Measurements from ENCODE around the gene MARVELD1. TPM values are rescaled to one million over a fixed set of nuclear protein-coding genes. Genes with fewer than 3 reads are reported as not detected.

The MARVELD1 gene
- total and polyA plus RNA-seq, 2 of the 13 experiments (the other 11 are each of a cell fraction or from before 2014, with no cell fraction given), result not detected

- TF ChIP-seq HOXD1 (CRISPR knock-in tag; IDR thresholded peaks at IDR 0.05), result no peak
- no peak for TF ChIP-seq HOXA9 (CRISPR knock-in tag; IDR thresholded peaks at IDR 0.05; ENCODE audit: borderline replicate concordance)
- no peak for TF ChIP-seq ZNF329 (CRISPR knock-in tag; IDR thresholded peaks at IDR 0.05; ENCODE audit: low read depth)
- TF ChIP-seq ZSCAN12 (CRISPR knock-in tag; IDR thresholded peaks at IDR 0.05), result no peak
- TF ChIP-seq ZNF20 (CRISPR knock-in tag; IDR thresholded peaks at IDR 0.05), result no peak
- TF ChIP-seq ZNF367 (CRISPR knock-in tag; IDR thresholded peaks at IDR 0.05; ENCODE audit: borderline replicate concordance), result no peak
- no peak for TF ChIP-seq NFE2L2 (IDR thresholded peaks at IDR 0.05; ENCODE audit: low read length)
- TF ChIP-seq ZNF414 (CRISPR knock-in tag; IDR thresholded peaks at IDR 0.05), result no peak
- TF ChIP-seq SNAI1 (CRISPR knock-in tag; IDR thresholded peaks at IDR 0.05; ENCODE audit: borderline replicate concordance), result no peak
- TF ChIP-seq ZBTB4 (CRISPR knock-in tag; IDR thresholded peaks at IDR 0.05; ENCODE audit: borderline replicate concordance), result no peak
- no peak for TF ChIP-seq FLYWCH1 (CRISPR knock-in tag; IDR thresholded peaks at IDR 0.05)
- peak; percentile 39; the same call in 1 of the 2 replicates for TF ChIP-seq ERF (CRISPR knock-in tag; IDR thresholded peaks at IDR 0.05)
- TF ChIP-seq KDM5A (IDR thresholded peaks at IDR 0.05; ENCODE audit: borderline replicate concordance, low read length), result no peak
- 0 out of 2 replicates have a peak, but pooled peaks have one; percentile 9 for TF ChIP-seq NCOA1 (CRISPR knock-in tag; IDR thresholded peaks at IDR 0.05)
- TF ChIP-seq GTF3A (CRISPR knock-in tag; conservative IDR thresholded peaks at IDR 0.05), result no peak
- no peak for TF ChIP-seq FIP1L1 (IDR thresholded peaks at IDR 0.05; ENCODE audit: borderline replicate concordance, insufficient read depth, low read depth, low read length)
- TF ChIP-seq MTA3 (CRISPR knock-in tag; IDR thresholded peaks at IDR 0.05), result no peak
- peak; percentile 56 for TF ChIP-seq XRCC5 (optimal IDR thresholded peaks at IDR 0.05; ENCODE audit: low read length)
- no peak for TF ChIP-seq SIN3A (IDR thresholded peaks at IDR 0.05; ENCODE audit: borderline replicate concordance, low read depth, low read length)
- no peak for TF ChIP-seq CHD2 (IDR thresholded peaks at IDR 0.05; ENCODE audit: low read depth, low read length)
- TF ChIP-seq MIER3 (CRISPR knock-in tag; IDR thresholded peaks at IDR 0.05; ENCODE audit: borderline replicate concordance), result peak; percentile 39; the same call in 1 of the 2 replicates
- TF ChIP-seq RAD21 (CRISPR knock-in tag; IDR thresholded peaks at IDR 0.05), result peak; percentile 75
- no peak for TF ChIP-seq SP140L (CRISPR knock-in tag; IDR thresholded peaks at IDR 0.05; ENCODE audit: borderline replicate concordance)
- TF ChIP-seq ZNF225 (CRISPR knock-in tag; IDR thresholded peaks at IDR 0.05), result 0 out of 2 replicates have a peak, but pooled peaks have one; percentile 36
Measured at GRCh38 chr10:97701438-97702069, 12.0 kb upstream of the MARVELD1 start (continued).

Measured in HepG2 (cell line).